HL-60 (cell line): ENCODE measurements around the gene MYO1D.

Experiments
- DNase-seq, 2 experiments: peaks; one replicate each; pipeline ENCODE4 v3.0.0-alpha.2; 2010 to 2020; ENCODE audit warnings: low read depth in 1 of 2, low spot score in 1 of 2
- H3K27ac ChIP-seq: fragments of 250-450 bp; sonication (Bioruptor Pico); replicated peaks from 2 replicates; pipeline ENCODE4 v1.5.1; 2020; ENCODE audit warnings: mild to moderate bottlenecking, moderate library complexity
- H3K27me3 ChIP-seq: fragments of 250-450 bp; sonication (Bioruptor Pico); 2 replicates; pipeline ENCODE4 v1.5.1; 2021; ENCODE audit warnings: mild to moderate bottlenecking, moderate library complexity; ENCODE audit not compliant: insufficient read depth, poor library complexity, severe bottlenecking
- H3K4me3 ChIP-seq: replicated peaks from 2 replicates; pipeline ENCODE4 v1.5.1; 2011; ENCODE audit warnings: mild to moderate bottlenecking, control low read depth, low read length; ENCODE audit not compliant: insufficient read depth
- CTCF ChIP-seq: IDR thresholded peaks from one replicate; pipeline ENCODE4 v1.5.1; 2011; ENCODE audit warnings: low read length, control low read depth, inconsistent platforms; ENCODE audit not compliant: insufficient read depth
- GABPA ChIP-seq: IDR thresholded peaks from 2 replicates; pipeline ENCODE4 v1.6.1; 2012; ENCODE audit warnings: low read depth
- POLR2AphosphoS5 ChIP-seq: IDR thresholded peaks from 2 replicates; pipeline ENCODE4 v1.6.1; 2012; ENCODE audit warnings: low read depth
- REST ChIP-seq: IDR thresholded peaks from 2 replicates; pipeline ENCODE4 v1.6.1; 2012; ENCODE audit warnings: low read depth; ENCODE audit not compliant: insufficient replicate concordance
- SPI1 ChIP-seq: IDR thresholded peaks from 2 replicates; pipeline ENCODE4 v1.6.1; 2012; ENCODE audit warnings: low read depth, mild to moderate bottlenecking, borderline replicate concordance

Gene MYO1D

GRCh38 chr17:32880671-32881453, 3.9 kb upstream of the MYO1D start:
- Histone ChIP-seq H3K27ac (no peak overlapping the region), H3K4me3 (no peak overlapping the region), H3K27me3 (peaks cover 11% of the 10 kb centered on the region)
- no peak for TF ChIP-seq CTCF
- no peak for TF ChIP-seq POLR2AphosphoS5
- TF ChIP-seq GABPA: no peak
- no peak for TF ChIP-seq REST
- TF ChIP-seq SPI1: no peak
- DNase-seq: no peak

GRCh38 chr17:32879134-32879533, 2.2 kb upstream of the MYO1D start:
- TF ChIP-seq CTCF (no peak), GABPA (no peak), POLR2AphosphoS5 (no peak), SPI1 (no peak), REST (no peak)

GRCh38 chr17:32878211-32878610, 1.3 kb upstream of the MYO1D start:
- Histone ChIP-seq H3K27ac (no peak overlapping the region), H3K4me3 (no peak overlapping the region), H3K27me3 (peaks cover 16% of the 10 kb centered on the region)
- TF ChIP-seq SPI1: no peak
- TF ChIP-seq GABPA: no peak
- TF ChIP-seq CTCF: no peak
- TF ChIP-seq POLR2AphosphoS5: no peak
- TF ChIP-seq REST: no peak
- no peak for DNase-seq

More at GRCh38 chr17:32879134-32879533, 2.2 kb upstream of the MYO1D start:
- peaks cover 16% of the 10 kb centered on the region for H3K27me3 ChIP-seq
- no peak overlapping the region for H3K4me3 ChIP-seq
- H3K27ac ChIP-seq: no peak overlapping the region
- DNase-seq: no peak
